Vagina (tissue), 2 donors: ENCODE results near the gene CTDSPL.

Source experiments
- POLR2AphosphoS5 ChIP-seq, 2 donors: sonication (generic); formaldehyde crosslinking; IDR thresholded peaks; one replicate each; pipeline ENCODE4 v1.9.0; 2017; ENCODE audit warnings: antibody characterized with exemption in 2 of 2, mild to moderate bottlenecking in 2 of 2, low read depth in 1 of 2; ENCODE audit not compliant: insufficient read depth in 1 of 2
- TF ChIP-seq, protein P1 (sequence below), 3 experiments: fragments of 450-650 bp in 2 of 3; fragments of 200-600 bp in 1 of 3; sonication (generic) in 1 of 3; IDR thresholded peaks; one replicate each; pipeline ENCODE4 v1.5.1; 2017 to 2019; ENCODE audit warnings: antibody characterized with exemption in 3 of 3, mild to moderate bottlenecking in 2 of 3, moderate library complexity in 2 of 3

- TF ChIP-seq, protein P1, sequence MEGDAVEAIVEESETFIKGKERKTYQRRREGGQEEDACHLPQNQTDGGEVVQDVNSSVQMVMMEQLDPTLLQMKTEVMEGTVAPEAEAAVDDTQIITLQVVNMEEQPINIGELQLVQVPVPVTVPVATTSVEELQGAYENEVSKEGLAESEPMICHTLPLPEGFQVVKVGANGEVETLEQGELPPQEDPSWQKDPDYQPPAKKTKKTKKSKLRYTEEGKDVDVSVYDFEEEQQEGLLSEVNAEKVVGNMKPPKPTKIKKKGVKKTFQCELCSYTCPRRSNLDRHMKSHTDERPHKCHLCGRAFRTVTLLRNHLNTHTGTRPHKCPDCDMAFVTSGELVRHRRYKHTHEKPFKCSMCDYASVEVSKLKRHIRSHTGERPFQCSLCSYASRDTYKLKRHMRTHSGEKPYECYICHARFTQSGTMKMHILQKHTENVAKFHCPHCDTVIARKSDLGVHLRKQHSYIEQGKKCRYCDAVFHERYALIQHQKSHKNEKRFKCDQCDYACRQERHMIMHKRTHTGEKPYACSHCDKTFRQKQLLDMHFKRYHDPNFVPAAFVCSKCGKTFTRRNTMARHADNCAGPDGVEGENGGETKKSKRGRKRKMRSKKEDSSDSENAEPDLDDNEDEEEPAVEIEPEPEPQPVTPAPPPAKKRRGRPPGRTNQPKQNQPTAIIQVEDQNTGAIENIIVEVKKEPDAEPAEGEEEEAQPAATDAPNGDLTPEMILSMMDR (IDR thresholded peaks at IDR 0.05), result no peak
- TF ChIP-seq POLR2AphosphoS5 (IDR thresholded peaks at IDR 0.05; ENCODE audit: insufficient read depth in 1 of 2, low read depth in 1 of 2), result no peak
Observed at GRCh38 chr3:37898424-37898823, 36.7 kb downstream of the CTDSPL start.
